CD4-positive, alpha-beta T cell (primary cell): Measurements from ENCODE around the gene CACNA2D3. TPM values are rescaled to one million over a fixed set of nuclear protein-coding genes. Genes with fewer than 3 reads are reported as not detected.

ENCODE experiments used
- ATAC-seq: fragments of 200-7000 bp; cut with Tn5 transposase; one replicate; pipeline ENCODE4 v1.10.0; 2022; ENCODE audit warnings: mild to moderate bottlenecking; ENCODE audit not compliant: poor library complexity
- CTCF ChIA-PET: fragments of 350-600 bp; sonication (Branson Sonifier 250); formaldehyde crosslinking; loops from one replicate; lab custom pipeline; 2021; ENCODE audit warnings: antibody characterized with exemption, inconsistent platforms; lab: Charles Lee
- POLR2A ChIA-PET: fragments of 350-600 bp; sonication (Branson Sonifier 250); formaldehyde crosslinking; loops from one replicate; lab custom pipeline; 2021; ENCODE audit warnings: antibody characterized with exemption, inconsistent platforms; lab: Charles Lee
- DNase-seq, 14 experiments: peaks; one replicate each; pipeline ENCODE4 v3.0.0-alpha.2; 2013 to 2020; ENCODE audit warnings: mixed read lengths in 2 of 14
- H3K27ac ChIP-seq, 2 donors: one replicate each; pipeline versions ENCODE4 v1.5.1 to v1.7.0; 2013; ENCODE audit warnings: low read length in 2 of 2, low read depth in 1 of 2, mild to moderate bottlenecking in 1 of 2
- H3K27me3 ChIP-seq, 2 experiments: 1 replicate in 1 of 2; 2 replicates in 1 of 2; pipeline versions ENCODE4 v1.6.1 to v1.7.0; 2013; ENCODE audit warnings: low read length in 2 of 2, control low read depth in 1 of 2, mild to moderate bottlenecking in 1 of 2, moderate library complexity in 1 of 2; ENCODE audit not compliant: insufficient read depth in 2 of 2, control insufficient read depth in 1 of 2
- H3K36me3 ChIP-seq: one replicate; pipeline ENCODE4 v1.6.1; 2013; ENCODE audit warnings: low read length, control low read depth; ENCODE audit not compliant: insufficient read depth
- H3K4me1 ChIP-seq: one replicate; pipeline ENCODE4 v1.6.1; 2013; ENCODE audit warnings: low read length, control low read depth; ENCODE audit not compliant: insufficient read depth
- H3K4me3 ChIP-seq: one replicate; pipeline ENCODE4 v1.5.1; 2013; ENCODE audit warnings: mild to moderate bottlenecking, low read length, moderate library complexity
- H3K9me3 ChIP-seq, 2 experiments: 1 replicate in 1 of 2; 2 replicates in 1 of 2; pipeline versions ENCODE4 v1.6.1 to v1.7.0; 2013; ENCODE audit warnings: low read length in 2 of 2, mild to moderate bottlenecking in 2 of 2, control low read depth in 1 of 2, moderate library complexity in 1 of 2; ENCODE audit not compliant: control insufficient read depth in 1 of 2, insufficient read depth in 1 of 2
- H3K27ac Mint-ChIP-seq: one replicate; pipeline ENCODE4 v1.8.0; 2020; ENCODE audit warnings: mixed read lengths
- H3K27me3 Mint-ChIP-seq: one replicate; pipeline ENCODE4 v1.8.0; 2021; ENCODE audit warnings: mixed read lengths
- H3K36me3 Mint-ChIP-seq: one replicate; pipeline ENCODE4 v1.8.0; 2021; ENCODE audit warnings: low read depth, mixed read lengths
- H3K4me1 Mint-ChIP-seq: one replicate; pipeline ENCODE4 v1.8.0; 2021; ENCODE audit warnings: low read depth, mixed read lengths
- H3K4me3 Mint-ChIP-seq: one replicate; pipeline ENCODE4 v1.8.0; 2020; ENCODE audit warnings: mild to moderate bottlenecking, mixed read lengths
- H3K9me3 Mint-ChIP-seq: one replicate; pipeline ENCODE4 v1.8.0; 2020; ENCODE audit warnings: mixed read lengths
- intact Hi-C, 2 experiments: fragments of 100-400 bp; cut with DNase I in 1 of 2; cut with micrococcal nuclease in 1 of 2; formaldehyde crosslinking; loops; one replicate each; pipeline versions ENCODE4 v1.15.1 to v1.9.0; 2023 to 2025; cut with DNase I, micrococcal nuclease
- total RNA-seq, 174 experiments: library from RNA in 2 of 174; stranded (reverse) in 2 of 174; gene quantifications; one replicate each; pipeline ENCODE4 v1.2.3 and lab custom pipeline; 2021 to 2026
- TF ChIP-seq, protein P1 (sequence below): fragments of 200-600 bp; IDR thresholded peaks from one replicate; pipeline ENCODE4 v1.8.0; 2022; ENCODE audit warnings: antibody characterized with exemption, mild to moderate bottlenecking

CACNA2D3 gene
- total RNA-seq, 2 experiments from 2014 or later, result 0.08 TPM; not detected in 1

DNA sequence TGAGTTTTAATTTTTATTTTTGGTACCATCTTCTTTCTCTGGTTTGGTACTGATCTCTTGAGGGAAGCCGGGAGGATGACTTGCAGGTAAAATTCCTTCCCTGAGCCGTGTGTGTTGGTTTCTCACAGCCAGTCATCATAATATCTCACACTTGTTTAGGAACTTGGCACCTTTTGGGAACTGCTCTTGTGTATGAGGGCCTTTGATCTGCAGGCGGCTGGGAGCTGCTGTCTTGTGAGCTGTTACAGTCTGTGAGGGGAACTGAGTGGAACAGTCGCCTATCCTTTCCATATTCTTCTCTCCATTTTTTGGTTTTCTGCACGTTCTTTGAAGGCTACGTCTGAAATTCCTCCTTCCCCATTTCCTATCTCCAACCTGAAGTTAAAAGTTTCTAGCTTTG lies 75.2 kb downstream of the CACNA2D3 start:
- Histone ChIP-seq H3K4me3 (no peak overlapping the region), H3K27ac (no peak overlapping the region), H3K27me3 (no peaks in the 10 kb centered on the region), H3K36me3 (no peaks in the 10 kb centered on the region), H3K4me1 (no peaks in the 10 kb centered on the region), H3K9me3 (peaks cover 0 to 7% of the 10 kb centered on the region in 2 experiments)
- TF ChIP-seq, protein P1, sequence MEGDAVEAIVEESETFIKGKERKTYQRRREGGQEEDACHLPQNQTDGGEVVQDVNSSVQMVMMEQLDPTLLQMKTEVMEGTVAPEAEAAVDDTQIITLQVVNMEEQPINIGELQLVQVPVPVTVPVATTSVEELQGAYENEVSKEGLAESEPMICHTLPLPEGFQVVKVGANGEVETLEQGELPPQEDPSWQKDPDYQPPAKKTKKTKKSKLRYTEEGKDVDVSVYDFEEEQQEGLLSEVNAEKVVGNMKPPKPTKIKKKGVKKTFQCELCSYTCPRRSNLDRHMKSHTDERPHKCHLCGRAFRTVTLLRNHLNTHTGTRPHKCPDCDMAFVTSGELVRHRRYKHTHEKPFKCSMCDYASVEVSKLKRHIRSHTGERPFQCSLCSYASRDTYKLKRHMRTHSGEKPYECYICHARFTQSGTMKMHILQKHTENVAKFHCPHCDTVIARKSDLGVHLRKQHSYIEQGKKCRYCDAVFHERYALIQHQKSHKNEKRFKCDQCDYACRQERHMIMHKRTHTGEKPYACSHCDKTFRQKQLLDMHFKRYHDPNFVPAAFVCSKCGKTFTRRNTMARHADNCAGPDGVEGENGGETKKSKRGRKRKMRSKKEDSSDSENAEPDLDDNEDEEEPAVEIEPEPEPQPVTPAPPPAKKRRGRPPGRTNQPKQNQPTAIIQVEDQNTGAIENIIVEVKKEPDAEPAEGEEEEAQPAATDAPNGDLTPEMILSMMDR, result no peak
- intact Hi-C loops, result no loop called here
- H3K4me3 Mint-ChIP-seq, result no peak overlapping the region
- no peak overlapping the region for H3K27ac Mint-ChIP-seq
- H3K4me1 Mint-ChIP-seq, result no peaks in the 10 kb centered on the region
- CTCF ChIA-PET, result no interaction called here
- POLR2A ChIA-PET, result no interaction called here
- DNase-seq (no peak), ATAC-seq (no peak)
- H3K36me3 Mint-ChIP-seq, result no peaks in the 10 kb centered on the region
- H3K9me3 Mint-ChIP-seq, result peaks cover 2% of the 10 kb centered on the region
- H3K27me3 Mint-ChIP-seq, result peaks cover under 1% of the 10 kb centered on the region

DNA sequence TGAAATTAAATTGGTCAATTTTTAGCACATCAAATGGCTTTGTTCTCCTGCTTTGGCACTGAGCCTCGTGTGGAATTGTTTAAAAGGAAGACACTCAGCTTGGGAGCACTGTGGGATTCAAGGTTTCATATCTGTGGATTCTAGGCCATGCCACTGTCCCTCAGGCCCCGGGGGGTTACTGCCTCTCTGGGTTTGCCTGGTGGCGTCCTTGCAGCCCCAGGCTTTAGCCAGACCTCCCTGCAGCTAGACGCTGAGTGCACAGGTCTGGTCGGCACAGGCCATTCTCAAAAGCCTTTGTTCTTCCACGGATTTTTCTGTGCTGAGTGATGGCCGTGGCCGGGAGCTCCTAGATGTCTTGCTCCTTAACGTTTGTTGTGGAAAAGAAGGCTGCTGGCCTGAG lies 76.2 kb downstream of the CACNA2D3 start:
- intact Hi-C loops, result no loop called here
- Histone ChIP-seq H3K27me3 (no peaks in the 10 kb centered on the region), H3K4me3 (no peak overlapping the region), H3K9me3 (peaks cover 0 to 14% of the 10 kb centered on the region in 2 experiments), H3K36me3 (no peaks in the 10 kb centered on the region), H3K27ac (no peak overlapping the region), H3K4me1 (no peaks in the 10 kb centered on the region)
- Mint-ChIP-seq H3K27me3 (peaks cover 5% of the 10 kb centered on the region), H3K4me3 (no peak overlapping the region), H3K9me3 (no peaks in the 10 kb centered on the region), H3K4me1 (no peaks in the 10 kb centered on the region), H3K27ac (no peak overlapping the region), H3K36me3 (no peaks in the 10 kb centered on the region)
- TF ChIP-seq, protein P1, result no peak
- POLR2A ChIA-PET, result no interaction called here
- no peak for DNase-seq
- CTCF ChIA-PET, result no interaction called here
- no peak for ATAC-seq

DNA sequence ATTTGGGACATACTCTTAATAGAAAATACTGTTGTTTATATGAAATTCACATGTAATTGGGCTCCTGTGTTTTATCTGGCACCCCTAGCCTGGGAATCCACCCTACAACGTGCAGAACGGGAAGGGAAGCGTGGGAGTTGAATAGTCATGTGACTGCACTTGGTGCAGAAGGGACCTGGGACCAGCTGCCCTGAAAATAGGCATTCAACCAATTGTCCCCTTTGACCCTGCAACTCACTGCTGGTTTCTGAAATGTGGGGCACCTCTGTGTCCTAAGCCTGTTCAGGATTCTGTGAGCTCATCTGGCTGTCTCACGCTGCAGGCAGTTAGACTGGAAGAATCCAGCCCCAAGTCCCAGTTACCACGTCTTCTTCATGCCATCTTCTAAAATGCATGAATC lies 79.7 kb downstream of the CACNA2D3 start:
- DNase-seq (no peak), ATAC-seq (no peak)
- ChIA-PET POLR2A (no interaction called here), CTCF (no interaction called here)
- Histone ChIP-seq H3K4me1 (no peaks in the 10 kb centered on the region), H3K4me3 (no peak overlapping the region), H3K27me3 (no peaks in the 10 kb centered on the region), H3K27ac (no peak overlapping the region), H3K36me3 (no peaks in the 10 kb centered on the region), H3K9me3 (peaks cover 0 to 18% of the 10 kb centered on the region in 2 experiments)
- no peaks in the 10 kb centered on the region for H3K4me1 Mint-ChIP-seq
- intact Hi-C loops, result no loop called here
- no peak overlapping the region for H3K27ac Mint-ChIP-seq
- peaks cover 2% of the 10 kb centered on the region for H3K9me3 Mint-ChIP-seq
- H3K4me3 Mint-ChIP-seq, result no peak overlapping the region
- TF ChIP-seq, protein P1, result no peak
- H3K36me3 Mint-ChIP-seq, result no peaks in the 10 kb centered on the region
- H3K27me3 Mint-ChIP-seq, result peaks cover 5% of the 10 kb centered on the region
